ENCODE measurements around the gene GFM2.
"Not testable (repeated sequence)": the region's sequence is repeated elsewhere in the genome, so short reads cannot be mapped to it uniquely, and the experiment has no call there.

The GFM2 gene

DNA sequence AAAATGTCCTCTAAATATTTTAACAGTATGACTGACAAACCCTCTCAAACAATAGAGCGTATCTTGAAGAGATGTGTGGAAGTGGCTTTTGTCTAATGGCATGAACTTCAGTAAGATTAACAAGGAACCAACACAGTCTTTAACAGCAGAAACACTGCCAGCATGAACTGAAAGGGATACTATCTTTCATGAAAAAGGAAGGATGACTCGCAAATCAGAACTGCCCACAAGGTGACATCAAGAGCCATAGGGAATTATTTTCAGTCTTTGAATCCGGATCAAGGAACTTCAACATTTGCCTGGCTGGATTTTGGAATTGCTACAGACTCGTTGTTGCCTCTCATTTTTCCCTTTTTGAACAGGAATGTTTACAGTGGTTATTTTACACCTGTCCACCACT is 87.0 kb downstream of the GFM2 start:
- no peaks in the 10 kb centered on the region for H3K9me3 ChIP-seq (ENCODE audit: control insufficient read depth, insufficient read depth, low read length)
- H3K9ac ChIP-seq (ENCODE audit: low read depth, low read length) = no peak overlapping the region
- H3K4me1 ChIP-seq (ENCODE audit: insufficient read depth, low read length) = peaks cover 8% of the 10 kb centered on the region
- no peaks in the 10 kb centered on the region for H3K36me3 ChIP-seq (ENCODE audit: insufficient read depth, low read length)

DNA sequence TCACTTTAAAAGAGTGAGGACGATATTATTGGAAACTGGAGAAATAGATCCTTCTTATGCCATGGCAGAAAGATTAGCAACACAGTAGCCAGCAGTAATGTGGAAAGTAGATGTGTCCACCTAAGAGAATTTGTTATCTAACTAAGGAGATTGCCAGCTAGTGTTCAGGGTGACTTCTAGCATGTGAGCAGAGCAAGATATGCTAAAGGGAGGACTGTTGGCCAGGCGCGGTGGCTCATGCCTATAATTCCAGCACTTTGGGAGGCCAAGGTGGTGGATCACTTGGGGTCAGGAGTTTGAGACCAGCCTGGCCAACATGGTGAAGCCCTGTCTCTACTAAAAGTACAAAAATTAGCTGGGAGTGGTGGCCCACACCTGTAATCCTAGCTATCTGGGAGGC is 87.6 kb downstream of the GFM2 start:
- H3K4me1 ChIP-seq (ENCODE audit: insufficient read depth, low read length) = not testable (repeated sequence)

DNA sequence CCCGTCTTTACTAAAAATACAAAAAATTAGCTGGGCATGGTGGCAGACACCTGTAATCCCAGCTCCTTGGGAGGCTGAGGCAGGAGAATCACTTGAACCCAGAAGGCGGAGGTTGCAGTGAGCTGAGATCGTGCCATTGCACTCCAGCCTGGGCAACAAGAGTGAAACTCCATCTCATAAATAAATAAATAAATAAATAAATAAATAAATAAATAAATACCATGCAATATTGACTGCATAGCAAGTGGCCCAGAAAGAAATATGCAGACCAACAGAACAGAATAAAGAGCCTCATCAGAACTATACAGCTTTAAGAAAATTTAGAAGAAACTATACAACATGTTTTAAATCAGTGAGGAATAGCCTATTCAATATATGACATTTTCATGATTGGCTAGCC is 88.8 kb downstream of the GFM2 start:
- H3K9me3 ChIP-seq (ENCODE audit: control insufficient read depth, insufficient read depth, low read length); H3K9ac ChIP-seq (ENCODE audit: low read depth, low read length): not testable (repeated sequence)

More for the DNA sequence above, 87.6 kb downstream of the GFM2 start:
- H3K9ac ChIP-seq (ENCODE audit: low read depth, low read length); H3K9me3 ChIP-seq (ENCODE audit: control insufficient read depth, insufficient read depth, low read length); H3K36me3 ChIP-seq (ENCODE audit: insufficient read depth, low read length): not testable (repeated sequence)

DNA sequence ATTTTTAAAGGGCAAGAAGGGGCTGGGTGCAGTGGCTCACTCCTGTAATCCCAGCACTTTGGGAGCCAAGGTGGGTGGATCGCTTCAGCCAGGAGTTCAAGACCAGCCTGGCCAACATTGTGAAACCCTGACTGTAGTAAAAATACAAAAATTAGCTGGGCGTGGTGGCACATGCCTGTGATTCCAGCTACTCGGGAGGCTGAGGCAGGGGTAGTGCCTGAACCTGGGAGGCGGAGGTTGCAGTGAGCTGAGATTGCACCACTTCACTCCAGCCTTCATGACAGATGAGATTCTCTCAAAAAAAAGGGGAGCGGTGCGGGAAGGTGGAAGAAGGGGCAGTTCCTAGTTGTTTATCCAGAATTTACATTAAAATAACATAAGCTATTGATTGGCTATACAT is 90.5 kb downstream of the GFM2 start:
- not testable (repeated sequence) for H3K9ac ChIP-seq (ENCODE audit: low read depth, low read length); H3K9me3 ChIP-seq (ENCODE audit: control insufficient read depth, insufficient read depth, low read length); H3K4me1 ChIP-seq (ENCODE audit: insufficient read depth, low read length); H3K36me3 ChIP-seq (ENCODE audit: insufficient read depth, low read length)

More for the DNA sequence above, 88.8 kb downstream of the GFM2 start:
- not testable (repeated sequence) for H3K36me3 ChIP-seq (ENCODE audit: insufficient read depth, low read length); H3K4me1 ChIP-seq (ENCODE audit: insufficient read depth, low read length)

DNA sequence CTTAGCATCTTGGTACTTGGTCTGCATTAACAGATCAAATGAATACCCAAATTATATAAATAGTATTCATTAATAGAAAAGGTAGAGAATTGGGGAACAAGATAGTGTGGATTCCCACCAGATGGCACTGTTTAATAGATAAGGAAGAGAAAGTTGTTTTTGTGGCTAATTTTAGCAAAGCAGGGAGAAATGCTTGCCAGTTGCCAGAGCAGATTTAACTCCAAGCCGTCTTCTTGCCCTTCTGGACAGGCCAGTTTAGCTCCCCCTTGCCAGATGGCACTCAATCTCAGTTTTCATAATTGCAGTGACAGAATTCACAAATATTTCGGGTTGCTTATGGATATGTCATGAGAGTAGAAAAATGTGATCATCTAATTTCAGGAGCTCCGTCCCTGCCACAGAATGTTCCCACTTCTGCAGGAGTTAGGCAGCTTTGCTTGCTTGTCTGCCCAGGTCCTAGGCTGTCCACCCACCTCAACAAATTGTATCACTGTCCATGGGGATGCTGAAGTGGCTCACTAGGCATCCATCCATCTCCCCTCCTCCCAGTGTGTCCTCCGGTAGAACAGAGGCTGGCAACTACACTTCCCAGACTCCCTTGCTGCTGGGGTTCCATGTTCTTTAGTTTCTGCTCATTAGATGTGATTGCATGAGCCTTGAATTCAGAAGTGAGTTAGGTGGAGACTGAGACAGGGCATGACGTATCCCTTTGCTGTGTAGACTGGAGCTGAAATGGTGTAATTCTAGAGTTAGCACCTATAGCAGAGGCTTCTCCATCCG is 93.7 kb downstream of the GFM2 start:
- Histone ChIP-seq H3K9ac (ENCODE audit: low read depth, low read length) (no peak overlapping the region), H3K4me1 (ENCODE audit: insufficient read depth, low read length) (no peaks in the 10 kb centered on the region), H3K9me3 (ENCODE audit: control insufficient read depth, insufficient read depth, low read length) (no peaks in the 10 kb centered on the region), H3K36me3 (ENCODE audit: insufficient read depth, low read length) (no peaks in the 10 kb centered on the region)

DNA sequence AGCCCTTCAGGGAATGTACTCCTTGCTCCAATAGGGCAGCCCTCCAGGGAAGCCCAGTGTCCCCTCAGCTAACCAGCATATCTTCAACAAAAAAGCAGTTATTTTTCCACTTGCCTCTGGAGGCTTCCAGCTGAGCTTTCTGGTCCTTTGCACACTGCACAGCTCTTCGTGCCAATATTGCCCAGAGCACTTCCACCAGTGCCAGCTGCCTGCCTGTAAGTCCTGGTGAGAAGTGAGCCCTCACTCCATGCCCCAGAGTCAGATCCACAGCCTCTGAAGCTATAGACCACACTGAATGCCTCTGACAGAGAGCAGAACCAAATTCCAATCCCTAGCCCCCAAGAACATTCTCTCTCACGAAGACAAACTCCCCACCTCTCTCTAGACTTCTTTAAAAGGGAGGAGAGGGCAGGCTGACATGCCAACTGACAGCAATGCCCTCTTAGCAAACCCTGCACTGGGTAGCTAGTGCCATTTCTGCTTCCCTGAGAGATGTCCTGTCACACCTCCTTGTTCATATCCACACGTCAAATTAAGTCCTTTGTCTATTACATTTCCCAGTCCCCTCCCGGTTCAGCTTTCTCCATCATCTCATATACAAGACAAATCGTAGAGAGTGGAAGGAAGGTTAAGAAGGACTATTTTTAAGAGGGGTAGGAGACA is 94.6 kb downstream of the GFM2 start:
- no peaks in the 10 kb centered on the region for H3K36me3 ChIP-seq (ENCODE audit: insufficient read depth, low read length)
- H3K9me3 ChIP-seq (ENCODE audit: control insufficient read depth, insufficient read depth, low read length) = no peaks in the 10 kb centered on the region
- no peaks in the 10 kb centered on the region for H3K4me1 ChIP-seq (ENCODE audit: insufficient read depth, low read length)
- H3K9ac ChIP-seq (ENCODE audit: low read depth, low read length) = no peak overlapping the region
